ENCODE results near the gene LMNB1. TPM values are rescaled to one million over a fixed set of nuclear protein-coding genes. Genes with fewer than 3 reads are reported as not detected.
"Not testable (repeated sequence)": the region's sequence is repeated elsewhere in the genome, so short reads cannot be mapped to it uniquely, and the experiment has no call there.

LMNB1 gene
- total and polyA plus RNA-seq, 5 experiments from 2014 or later: 6.1 to 27.8 (median 8.2) TPM

GRCh38 chr5:126852841-126853271 is 75.9 kb downstream of the LMNB1 start:
- peaks cover 0 to 12% (median 0%) of the 10 kb centered on the region in 9 donors for H3K9me3 Mint-ChIP-seq
- DNase-seq (no peak), ATAC-seq (no peak)
- H3K36me3 Mint-ChIP-seq: peaks cover 0 to 8% (median 0%) of the 10 kb centered on the region in 3 donors
- H3K27me3 Mint-ChIP-seq: no peaks in the 10 kb centered on the region
- POLR2A ChIA-PET: interaction anchor here (0.7 to 5.4 kb wide), 20 partner anchors 14 to 376 kb away, joined by 3 to 72 read pairs (median 5); partner anchors contain the start of genes C5orf63, LMNB1, MARCHF3 and PHAX
- H3K4me1 Mint-ChIP-seq: peaks cover 34 to 66% (median 48%) of the 10 kb centered on the region in 4 donors
- peak overlapping the region; percentile 85 to 93 (median 90) for H3K4me3 Mint-ChIP-seq
- H3K27ac Mint-ChIP-seq: peak overlapping the region; percentile 95 to 100 (median 99)

GRCh38 chr5:126853541-126854307 is 76.8 kb downstream of the LMNB1 start:
- POLR2A ChIA-PET: interaction anchor here (0.7 to 5.4 kb wide), 24 partner anchors 8 to 376 kb away, joined by 3 to 72 read pairs (median 5); partner anchors contain the start of genes C5orf63, LMNB1, MARCHF3 and PHAX
- DNase-seq (peak in 9 of 10 donors; percentile 42 to 75 (median 57)), ATAC-seq (peak; percentile 68 to 75)
- peak overlapping the region; percentile 85 to 93 (median 90) for H3K4me3 Mint-ChIP-seq
- not testable (repeated sequence) for H3K36me3 Mint-ChIP-seq, H3K27me3 Mint-ChIP-seq
- peaks cover 0 to 12% (median 0%) of the 10 kb centered on the region in 9 donors for H3K9me3 Mint-ChIP-seq
- H3K27ac Mint-ChIP-seq: peak overlapping the region; percentile 95 to 100 (median 99)
- H3K4me1 Mint-ChIP-seq: peaks cover 36 to 58% (median 44%) of the 10 kb centered on the region in 4 donors

GRCh38 chr5:126854526-126855110 is 77.7 kb downstream of the LMNB1 start:
- DNase-seq (no peak), ATAC-seq (no peak)
- Mint-ChIP-seq H3K27ac (peak overlapping the region in 9 of 10 donors; percentile 42 to 93 (median 81)), H3K36me3 (peaks cover 0 to 8% (median 0%) of the 10 kb centered on the region in 3 donors), H3K27me3 (no peaks in the 10 kb centered on the region), H3K4me1 (peaks cover 33 to 53% (median 42%) of the 10 kb centered on the region in 4 donors), H3K4me3 (peak overlapping the region in 5 of 10 donors; percentile 50 to 67 (median 65)), H3K9me3 (peaks cover 0 to 12% (median 0%) of the 10 kb centered on the region in 9 donors)
- POLR2A ChIA-PET: interaction anchor here (0.8 to 5.4 kb wide), 17 partner anchors 9 to 375 kb away, joined by 3 to 72 read pairs (median 6); partner anchors contain the start of genes C5orf63, LMNB1, MARCHF3 and PHAX

- DNase-seq (peak in 2 of 10 donors; percentile 11 to 18), ATAC-seq (no peak)
- peaks cover 33 to 53% (median 42%) of the 10 kb centered on the region in 4 donors for H3K4me1 Mint-ChIP-seq
- peaks cover 0 to 8% (median 0%) of the 10 kb centered on the region in 3 donors for H3K36me3 Mint-ChIP-seq
- POLR2A ChIA-PET: interaction anchor here (0.9 to 5.4 kb wide), 3 partner anchors 9 to 78 kb away, joined by 6 to 72 read pairs (median 25); partner anchors contain the start of gene LMNB1
- peaks cover 0 to 12% (median 0%) of the 10 kb centered on the region in 9 donors for H3K9me3 Mint-ChIP-seq
- peak overlapping the region; percentile 42 to 93 (median 81) for H3K27ac Mint-ChIP-seq
- no peaks in the 10 kb centered on the region for H3K27me3 Mint-ChIP-seq
- peak overlapping the region; percentile 39 to 71 (median 64) for H3K4me3 Mint-ChIP-seq
These were observed 78.3 kb downstream of the LMNB1 start for GRCh38 chr5:126855266-126855665.

GRCh38 chr5:126857472-126858410 is 80.8 kb downstream of the LMNB1 start:
- H3K4me3 Mint-ChIP-seq: no peak overlapping the region
- DNase-seq (no peak), ATAC-seq (no peak)
- peaks cover 0 to 8% (median 0%) of the 10 kb centered on the region in 3 donors for H3K36me3 Mint-ChIP-seq
- H3K27ac Mint-ChIP-seq: peak overlapping the region in 1 of 10 donors; percentile 48
- no peaks in the 10 kb centered on the region for H3K27me3 Mint-ChIP-seq
- peaks cover 23 to 28% (median 24%) of the 10 kb centered on the region in 4 donors for H3K4me1 Mint-ChIP-seq
- POLR2A ChIA-PET: interaction anchor here (0.8 kb wide), 1 partner anchor 134 kb away, joined by 4 read pairs; no protein-coding TSS in a partner anchor
- H3K9me3 Mint-ChIP-seq: peaks cover 0 to 12% (median 0%) of the 10 kb centered on the region in 9 donors

- POLR2A ChIA-PET: no interaction called here
- Mint-ChIP-seq H3K36me3 (peaks cover 0 to 8% (median 0%) of the 10 kb centered on the region in 3 donors), H3K27me3 (no peaks in the 10 kb centered on the region), H3K4me3 (no peak overlapping the region), H3K9me3 (peaks cover 0 to 12% (median 0%) of the 10 kb centered on the region in 9 donors), H3K4me1 (peaks cover 17 to 21% (median 17%) of the 10 kb centered on the region in 4 donors), H3K27ac (no peak overlapping the region)
- DNase-seq (no peak), ATAC-seq (no peak)
These were observed 81.5 kb downstream of the LMNB1 start for GRCh38 chr5:126858441-126858840.

- ATAC-seq (no peak), DNase-seq (no peak)
- Mint-ChIP-seq H3K36me3 (peaks cover 0 to 7% (median 0%) of the 10 kb centered on the region in 3 donors), H3K9me3 (no peaks in the 10 kb centered on the region), H3K27me3 (no peaks in the 10 kb centered on the region), H3K27ac (peak overlapping the region in 2 of 10 donors; percentile 19 to 41), H3K4me1 (peaks cover 0 to 2% (median under 1%) of the 10 kb centered on the region in 4 donors), H3K4me3 (no peak overlapping the region)
- POLR2A ChIA-PET: no interaction called here
These were observed 86.5 kb downstream of the LMNB1 start for GRCh38 chr5:126863402-126863801.

GRCh38 chr5:126864042-126864688 is 87.2 kb downstream of the LMNB1 start:
- DNase-seq (no peak), ATAC-seq (no peak)
- POLR2A ChIA-PET: no interaction called here
- H3K4me1 Mint-ChIP-seq: peaks cover 7 to 8% (median 8%) of the 10 kb centered on the region in 4 donors
- no peak overlapping the region for H3K27ac Mint-ChIP-seq
- no peak overlapping the region for H3K4me3 Mint-ChIP-seq
- H3K9me3 Mint-ChIP-seq: no peaks in the 10 kb centered on the region
- no peaks in the 10 kb centered on the region for H3K27me3 Mint-ChIP-seq
- H3K36me3 Mint-ChIP-seq: peaks cover 0 to 7% (median 0%) of the 10 kb centered on the region in 3 donors

- ATAC-seq (no peak), DNase-seq (no peak)
- peak overlapping the region in 1 of 10 donors; percentile 5 for H3K27ac Mint-ChIP-seq
- no peak overlapping the region for H3K4me3 Mint-ChIP-seq
- peaks cover 0 to 7% (median 0%) of the 10 kb centered on the region in 3 donors for H3K36me3 Mint-ChIP-seq
- H3K9me3 Mint-ChIP-seq: no peaks in the 10 kb centered on the region
- POLR2A ChIA-PET: interaction anchor here (4.5 kb wide), 1 partner anchor 12 kb away, joined by 25 read pairs; no protein-coding TSS in a partner anchor
- H3K4me1 Mint-ChIP-seq: peaks cover 9 to 14% (median 11%) of the 10 kb centered on the region in 4 donors
- H3K27me3 Mint-ChIP-seq: no peaks in the 10 kb centered on the region
These were observed 88.4 kb downstream of the LMNB1 start for GRCh38 chr5:126865299-126865698.

- H3K36me3 Mint-ChIP-seq: peaks cover 0 to 7% (median under 1%) of the 10 kb centered on the region in 3 donors
- H3K9me3 Mint-ChIP-seq: no peaks in the 10 kb centered on the region
- peak overlapping the region in 2 of 10 donors; percentile 28 to 69 for H3K27ac Mint-ChIP-seq
- DNase-seq (no peak), ATAC-seq (no peak)
- no peak overlapping the region for H3K4me3 Mint-ChIP-seq
- POLR2A ChIA-PET: interaction anchor here (0.7 to 4.5 kb wide), 2 partner anchors 13 to 75 kb away, joined by 6 to 25 read pairs; no protein-coding TSS in a partner anchor
- H3K27me3 Mint-ChIP-seq: no peaks in the 10 kb centered on the region
- H3K4me1 Mint-ChIP-seq: peaks cover 9 to 14% (median 11%) of the 10 kb centered on the region in 4 donors
These were observed 90.1 kb downstream of the LMNB1 start for GRCh38 chr5:126866851-126867636.

All from naive thymus-derived CD8-positive, alpha-beta T cell (primary cell).